Naive thymus-derived CD8-positive, alpha-beta T cell (primary cell): Measurements from ENCODE around the gene DNAJC15. TPM values are rescaled to one million over a fixed set of nuclear protein-coding genes. Genes with fewer than 3 reads are reported as not detected.

Experiments
- ATAC-seq, 2 donors: fragments of 150-1000 bp; cut with Tn5 transposase in 1 of 2; sonication (Bioruptor Pico), chemical (Tn5 transposase) in 1 of 2; 1 replicate in 1 of 2; 2 replicates in 1 of 2; pipeline ENCODE4 v1.10.0; 2021; ENCODE audit warnings: mild to moderate bottlenecking in 2 of 2, moderate library complexity in 2 of 2
- POLR2A ChIA-PET: fragments of 350-600 bp; sonication (Branson Sonifier 250); formaldehyde crosslinking; loops from one replicate; lab custom pipeline; 2021; ENCODE audit warnings: antibody characterized with exemption; lab: Charles Lee
- DNase-seq, 10 donors: peaks; one replicate each; pipeline versions ENCODE4 v3.0.0 to v3.0.0-alpha.2; 2020 to 2022
- H3K27ac Mint-ChIP-seq, 10 donors: one replicate each; pipeline ENCODE4 v1.8.0; 2020 to 2022; ENCODE audit warnings: mild to moderate bottlenecking in 10 of 10, mixed read lengths in 10 of 10, moderate library complexity in 4 of 10, inconsistent platforms in 1 of 10
- H3K27me3 Mint-ChIP-seq, 5 donors: one replicate each; pipeline ENCODE4 v1.8.0; 2021 to 2022; ENCODE audit warnings: mixed read lengths in 5 of 5
- H3K36me3 Mint-ChIP-seq, 3 donors: one replicate each; pipeline ENCODE4 v1.8.0; 2020 to 2022; ENCODE audit warnings: mixed read lengths in 3 of 3, mild to moderate bottlenecking in 2 of 3, inconsistent platforms in 1 of 3
- H3K4me1 Mint-ChIP-seq, 4 donors: one replicate each; pipeline ENCODE4 v1.8.0; 2021 to 2022; ENCODE audit warnings: mixed read lengths in 4 of 4
- H3K4me3 Mint-ChIP-seq, 10 donors: one replicate each; pipeline ENCODE4 v1.8.0; 2020 to 2022; ENCODE audit warnings: mild to moderate bottlenecking in 10 of 10, mixed read lengths in 10 of 10, moderate library complexity in 6 of 10, inconsistent platforms in 1 of 10
- H3K9me3 Mint-ChIP-seq, 9 donors: one replicate each; pipeline ENCODE4 v1.8.0; 2020 to 2022; ENCODE audit warnings: mixed read lengths in 9 of 9, mild to moderate bottlenecking in 3 of 9, inconsistent platforms in 1 of 9, moderate library complexity in 1 of 9
- polyA plus RNA-seq, 3 donors: library from polyadenylated mRNA; unstranded; fragments of 300-500 nt; fragmentation: Illumina TruSeq; gene quantifications; one replicate each; pipeline ENCODE4 v1.2.3, GENCODE V29; 2021
- total RNA-seq, 8 experiments: library from RNA in 2 of 8; stranded (reverse) in 2 of 8; gene quantifications; one replicate each; pipeline ENCODE4 v1.2.3 and lab custom pipeline; 2021 to 2026

The DNAJC15 gene
- total and polyA plus RNA-seq, 5 experiments from 2014 or later, result 9.5 to 26.5 (median 12.7) TPM

GRCh38 chr13:43136920-43137575, 113.7 kb downstream of the DNAJC15 start:
- DNase-seq (no peak), ATAC-seq (no peak)
- H3K4me3 Mint-ChIP-seq, result no peak overlapping the region
- H3K36me3 Mint-ChIP-seq, result no peaks in the 10 kb centered on the region
- no peak overlapping the region for H3K27ac Mint-ChIP-seq
- H3K9me3 Mint-ChIP-seq, result no peaks in the 10 kb centered on the region
- peaks cover 6 to 25% (median 9%) of the 10 kb centered on the region in 5 donors for H3K27me3 Mint-ChIP-seq
- POLR2A ChIA-PET, result no interaction called here
- H3K4me1 Mint-ChIP-seq, result peaks cover 0 to 3% (median 0%) of the 10 kb centered on the region in 4 donors

- no peaks in the 10 kb centered on the region for H3K36me3 Mint-ChIP-seq
Measured at GRCh38 chr13:43139211-43139610, 115.8 kb downstream of the DNAJC15 start.

GRCh38 chr13:43139921-43140320, 116.5 kb downstream of the DNAJC15 start:
- H3K4me1 Mint-ChIP-seq, result peaks cover 0 to 2% (median 0%) of the 10 kb centered on the region in 4 donors
- no peaks in the 10 kb centered on the region for H3K9me3 Mint-ChIP-seq
- H3K27me3 Mint-ChIP-seq, result peaks cover 2 to 9% (median 5%) of the 10 kb centered on the region in 5 donors
- ATAC-seq (no peak), DNase-seq (no peak)
- no peak overlapping the region for H3K4me3 Mint-ChIP-seq
- H3K36me3 Mint-ChIP-seq, result no peaks in the 10 kb centered on the region
- POLR2A ChIA-PET, result interaction anchor here (0.7 kb wide), 1 partner anchor 28 kb away, joined by 3 read pairs; no protein-coding TSS in a partner anchor
- no peak overlapping the region for H3K27ac Mint-ChIP-seq

More at GRCh38 chr13:43139211-43139610, 115.8 kb downstream of the DNAJC15 start:
- peaks cover 3 to 11% (median 5%) of the 10 kb centered on the region in 5 donors for H3K27me3 Mint-ChIP-seq
- no peak overlapping the region for H3K4me3 Mint-ChIP-seq
- no peaks in the 10 kb centered on the region for H3K9me3 Mint-ChIP-seq
- H3K4me1 Mint-ChIP-seq, result peaks cover 0 to 2% (median 0%) of the 10 kb centered on the region in 4 donors
- ATAC-seq (no peak), DNase-seq (no peak)
- POLR2A ChIA-PET, result no interaction called here
- no peak overlapping the region for H3K27ac Mint-ChIP-seq

GRCh38 chr13:43140985-43141384, 117.6 kb downstream of the DNAJC15 start:
- Mint-ChIP-seq H3K27me3 (peaks cover 0 to 6% (median 2%) of the 10 kb centered on the region in 5 donors), H3K4me1 (no peaks in the 10 kb centered on the region), H3K27ac (no peak overlapping the region), H3K36me3 (no peaks in the 10 kb centered on the region), H3K4me3 (no peak overlapping the region), H3K9me3 (no peaks in the 10 kb centered on the region)
- ATAC-seq, result no peak
- DNase-seq, result no peak
- POLR2A ChIA-PET, result no interaction called here

GRCh38 chr13:43141685-43142084, 118.3 kb downstream of the DNAJC15 start:
- ATAC-seq (no peak), DNase-seq (no peak)
- Mint-ChIP-seq H3K27me3 (peaks cover 2 to 11% (median 8%) of the 10 kb centered on the region in 5 donors), H3K36me3 (no peaks in the 10 kb centered on the region), H3K4me1 (no peaks in the 10 kb centered on the region), H3K27ac (no peak overlapping the region), H3K4me3 (no peak overlapping the region), H3K9me3 (no peaks in the 10 kb centered on the region)
- POLR2A ChIA-PET, result no interaction called here

GRCh38 chr13:43143591-43143990, 120.2 kb downstream of the DNAJC15 start:
- DNase-seq, result no peak
- POLR2A ChIA-PET, result no interaction called here
- Mint-ChIP-seq H3K27me3 (peaks cover 6 to 17% (median 12%) of the 10 kb centered on the region in 5 donors), H3K27ac (no peak overlapping the region), H3K4me1 (no peaks in the 10 kb centered on the region), H3K9me3 (no peaks in the 10 kb centered on the region), H3K4me3 (no peak overlapping the region), H3K36me3 (no peaks in the 10 kb centered on the region)
- ATAC-seq, result no peak

- H3K4me3 Mint-ChIP-seq, result no peak overlapping the region
- no peaks in the 10 kb centered on the region for H3K36me3 Mint-ChIP-seq
- no peaks in the 10 kb centered on the region for H3K9me3 Mint-ChIP-seq
- ATAC-seq (no peak), DNase-seq (no peak)
- H3K27ac Mint-ChIP-seq, result no peak overlapping the region
- POLR2A ChIA-PET, result no interaction called here
- H3K4me1 Mint-ChIP-seq, result no peaks in the 10 kb centered on the region
- H3K27me3 Mint-ChIP-seq, result peaks cover 6 to 17% (median 14%) of the 10 kb centered on the region in 5 donors
Measured at GRCh38 chr13:43145534-43146196, 122.3 kb downstream of the DNAJC15 start.

- POLR2A ChIA-PET, result no interaction called here
- H3K9me3 Mint-ChIP-seq, result no peaks in the 10 kb centered on the region
- ATAC-seq (no peak), DNase-seq (no peak)
- H3K36me3 Mint-ChIP-seq, result no peaks in the 10 kb centered on the region
- H3K27ac Mint-ChIP-seq, result no peak overlapping the region
- no peak overlapping the region for H3K4me3 Mint-ChIP-seq
- H3K4me1 Mint-ChIP-seq, result no peaks in the 10 kb centered on the region
- peaks cover 6 to 17% (median 14%) of the 10 kb centered on the region in 5 donors for H3K27me3 Mint-ChIP-seq
Measured at GRCh38 chr13:43146400-43146799, 123.0 kb downstream of the DNAJC15 start.

GRCh38 chr13:43150369-43151207, 127.2 kb downstream of the DNAJC15 start:
- no peaks in the 10 kb centered on the region for H3K4me1 Mint-ChIP-seq
- H3K27ac Mint-ChIP-seq, result no peak overlapping the region
- H3K36me3 Mint-ChIP-seq, result no peaks in the 10 kb centered on the region
- peaks cover 6 to 24% (median 14%) of the 10 kb centered on the region in 5 donors for H3K27me3 Mint-ChIP-seq
- no peaks in the 10 kb centered on the region for H3K9me3 Mint-ChIP-seq
- ATAC-seq, result no peak
- POLR2A ChIA-PET, result no interaction called here
- no peak for DNase-seq
- H3K4me3 Mint-ChIP-seq, result no peak overlapping the region

- Mint-ChIP-seq H3K27ac (no peak overlapping the region), H3K36me3 (no peaks in the 10 kb centered on the region), H3K9me3 (no peaks in the 10 kb centered on the region), H3K4me3 (no peak overlapping the region), H3K4me1 (no peaks in the 10 kb centered on the region), H3K27me3 (peaks cover 0 to 12% (median 0%) of the 10 kb centered on the region in 5 donors)
- POLR2A ChIA-PET, result no interaction called here
- no peak for DNase-seq
- ATAC-seq, result no peak
Measured at GRCh38 chr13:43153436-43154090, 130.2 kb downstream of the DNAJC15 start.

- H3K4me3 Mint-ChIP-seq, result no peak overlapping the region
- H3K36me3 Mint-ChIP-seq, result no peaks in the 10 kb centered on the region
- DNase-seq, result no peak
- H3K27me3 Mint-ChIP-seq, result peaks cover 0 to 8% (median 0%) of the 10 kb centered on the region in 5 donors
- ATAC-seq, result no peak
- POLR2A ChIA-PET, result no interaction called here
- H3K9me3 Mint-ChIP-seq, result no peaks in the 10 kb centered on the region
- no peak overlapping the region for H3K27ac Mint-ChIP-seq
- no peaks in the 10 kb centered on the region for H3K4me1 Mint-ChIP-seq
Measured at GRCh38 chr13:43154156-43154651, 130.8 kb downstream of the DNAJC15 start.

- no peaks in the 10 kb centered on the region for H3K9me3 Mint-ChIP-seq
- no peak overlapping the region for H3K27ac Mint-ChIP-seq
- peaks cover 0 to 8% (median 0%) of the 10 kb centered on the region in 5 donors for H3K27me3 Mint-ChIP-seq
- ATAC-seq, result no peak
- POLR2A ChIA-PET, result no interaction called here
- no peak overlapping the region for H3K4me3 Mint-ChIP-seq
- no peak for DNase-seq
- no peaks in the 10 kb centered on the region for H3K4me1 Mint-ChIP-seq
- no peaks in the 10 kb centered on the region for H3K36me3 Mint-ChIP-seq
Measured at GRCh38 chr13:43154839-43155238, 131.5 kb downstream of the DNAJC15 start.
